ENCODE results near the gene REV3L. TPM values are rescaled to one million over a fixed set of nuclear protein-coding genes. Genes with fewer than 3 reads are reported as not detected.

Gene REV3L
- total RNA-seq, 1 experiment from 2014 or later, result 5.3 TPM

DNA sequence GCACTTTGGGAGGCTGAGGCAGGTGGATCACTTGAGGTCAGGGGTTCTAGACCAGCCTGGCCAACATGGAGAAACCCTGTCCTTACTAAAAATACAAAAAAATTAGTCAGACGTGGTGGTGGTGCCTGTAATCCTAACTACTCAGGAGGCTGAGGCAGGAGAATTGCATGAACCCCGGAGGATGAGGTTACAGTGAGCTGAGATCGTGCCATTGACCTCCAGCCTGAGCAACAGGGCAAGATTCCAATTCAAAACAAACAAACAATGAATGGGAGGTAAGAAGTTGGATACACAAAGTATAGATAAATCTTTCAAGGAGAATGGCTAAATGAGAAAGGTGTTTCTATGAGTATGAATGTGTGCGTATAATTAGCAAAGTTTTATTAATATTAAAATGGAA is 75.3 kb downstream of the REV3L start:
- Histone ChIP-seq H2BK15ac (ENCODE audit: low read depth, low read length) (no peak overlapping the region), H3K79me2 (ENCODE audit: insufficient read depth, low read length) (no peaks in the 10 kb centered on the region), H3K18ac (ENCODE audit: insufficient read length, low read depth, low read length) (no peak overlapping the region), H4K91ac (ENCODE audit: insufficient read length, low read depth, low read length) (no peak overlapping the region), H3K9me3 (ENCODE audit: control insufficient read depth, low read depth, low read length) (no peaks in the 10 kb centered on the region), H4K8ac (replicated peaks; ENCODE audit: insufficient read length, low read depth, low read length) (no peak overlapping the region), H3K56ac (ENCODE audit: insufficient read length, low read depth, low read length) (no peak overlapping the region), H3K23ac (ENCODE audit: insufficient read length, low read depth, low read length) (no peak overlapping the region), H3K4me2 (ENCODE audit: insufficient read depth, insufficient read length, low read length) (no peak overlapping the region), H3K27ac (ENCODE audit: insufficient read length, low read depth, low read length) (no peak overlapping the region), H4K20me1 (ENCODE audit: control insufficient read depth, insufficient read depth, insufficient read length) (no peaks in the 10 kb centered on the region), H3K27me3 (ENCODE audit: insufficient read depth, low read length) (no peaks in the 10 kb centered on the region), H2AFZ (ENCODE audit: low read length) (no peak overlapping the region), H2BK20ac (ENCODE audit: low read depth, low read length, poor library complexity, severe bottlenecking) (no peak overlapping the region), H2BK120ac (ENCODE audit: low read depth, low read length, poor library complexity, severe bottlenecking) (no peak overlapping the region), H2BK12ac (ENCODE audit: insufficient read length, low read depth, low read length) (no peak overlapping the region), H3K4ac (ENCODE audit: low read depth, low read length) (no peak overlapping the region), H3K9ac (ENCODE audit: extremely low read depth, insufficient read length, low read length) (no peak overlapping the region), H2BK5ac (ENCODE audit: insufficient read length, low read length) (no peak overlapping the region), H4K5ac (ENCODE audit: insufficient read length, low read depth, low read length) (no peak overlapping the region), H3T11ph (ENCODE audit: low read length) (no peak overlapping the region), H3K4me1 (ENCODE audit: insufficient read depth, low read length) (no peaks in the 10 kb centered on the region), H2AK5ac (ENCODE audit: insufficient read length, low read length) (no peak overlapping the region), H3K23me2 (ENCODE audit: insufficient read length, low read depth, low read length, poor library complexity, severe bottlenecking) (no peaks in the 10 kb centered on the region), H3K79me1 (ENCODE audit: insufficient read depth, low read depth, low read length, poor library complexity, severe bottlenecking) (no peaks in the 10 kb centered on the region), H3K14ac (ENCODE audit: insufficient read depth, low read length) (no peak overlapping the region)
- no peak for DNase-seq
- 100% methylated on average over 1 of the region's 4 CpGs for WGBS (ENCODE audit: extremely low coverage, insufficient read length, low lambda C conversion rate)
- TF ChIP-seq, protein P1, sequence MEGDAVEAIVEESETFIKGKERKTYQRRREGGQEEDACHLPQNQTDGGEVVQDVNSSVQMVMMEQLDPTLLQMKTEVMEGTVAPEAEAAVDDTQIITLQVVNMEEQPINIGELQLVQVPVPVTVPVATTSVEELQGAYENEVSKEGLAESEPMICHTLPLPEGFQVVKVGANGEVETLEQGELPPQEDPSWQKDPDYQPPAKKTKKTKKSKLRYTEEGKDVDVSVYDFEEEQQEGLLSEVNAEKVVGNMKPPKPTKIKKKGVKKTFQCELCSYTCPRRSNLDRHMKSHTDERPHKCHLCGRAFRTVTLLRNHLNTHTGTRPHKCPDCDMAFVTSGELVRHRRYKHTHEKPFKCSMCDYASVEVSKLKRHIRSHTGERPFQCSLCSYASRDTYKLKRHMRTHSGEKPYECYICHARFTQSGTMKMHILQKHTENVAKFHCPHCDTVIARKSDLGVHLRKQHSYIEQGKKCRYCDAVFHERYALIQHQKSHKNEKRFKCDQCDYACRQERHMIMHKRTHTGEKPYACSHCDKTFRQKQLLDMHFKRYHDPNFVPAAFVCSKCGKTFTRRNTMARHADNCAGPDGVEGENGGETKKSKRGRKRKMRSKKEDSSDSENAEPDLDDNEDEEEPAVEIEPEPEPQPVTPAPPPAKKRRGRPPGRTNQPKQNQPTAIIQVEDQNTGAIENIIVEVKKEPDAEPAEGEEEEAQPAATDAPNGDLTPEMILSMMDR (conservative IDR thresholded peaks at IDR 0.05), result no peak
- no peak overlapping the region for H3K27ac Mint-ChIP-seq
- peaks cover 0 to 5% of the 10 kb centered on the region in 2 experiments; a peak in 1 of 4 replicates for H3K4me1 Mint-ChIP-seq
- no peak overlapping the region for H3K4me3 Mint-ChIP-seq
- H3K27me3 Mint-ChIP-seq (ENCODE audit: low read depth), result no peaks in the 10 kb centered on the region
- H3K36me3 Mint-ChIP-seq (ENCODE audit: insufficient read depth in 1 of 3, low read depth in 3 of 3), result peaks cover 4 to 7% (median 5%) of the 10 kb centered on the region in 3 experiments; a peak in 5 of 7 replicates
- no peaks in the 10 kb centered on the region for H3K9me3 Mint-ChIP-seq

Measured in H9 (cell line).